Astrocyte of the spinal cord (primary cell): Measurements from ENCODE around the gene PEPD.

Source experiments
- DNase-seq: peaks from one replicate; pipeline ENCODE4 v3.0.0; 2011; ENCODE audit warnings: low read depth, low spot score
- H3K4me3 ChIP-seq: 2 replicates; pipeline ENCODE4 v1.5.1; 2011; ENCODE audit warnings: low read depth, mild to moderate bottlenecking, low read length, moderate library complexity
- CTCF ChIP-seq: IDR thresholded peaks from 2 replicates; pipeline ENCODE4 v1.5.1; 2012; ENCODE audit warnings: low read depth, mild to moderate bottlenecking, low read length, inconsistent platforms
- in situ Hi-C: cut with HindIII; loops from 2 replicates; pipeline ENCODE4 v1.10.0; 2017; ENCODE audit warnings: low sequenced_read_pairs

PEPD gene

GRCh38 chr19:33530842-33531241 is 9.3 kb upstream of the PEPD start:
- no peak for DNase-seq
- no peak for TF ChIP-seq CTCF
- in situ Hi-C loops = no loop called here
- no peak overlapping the region for H3K4me3 ChIP-seq

DNA sequence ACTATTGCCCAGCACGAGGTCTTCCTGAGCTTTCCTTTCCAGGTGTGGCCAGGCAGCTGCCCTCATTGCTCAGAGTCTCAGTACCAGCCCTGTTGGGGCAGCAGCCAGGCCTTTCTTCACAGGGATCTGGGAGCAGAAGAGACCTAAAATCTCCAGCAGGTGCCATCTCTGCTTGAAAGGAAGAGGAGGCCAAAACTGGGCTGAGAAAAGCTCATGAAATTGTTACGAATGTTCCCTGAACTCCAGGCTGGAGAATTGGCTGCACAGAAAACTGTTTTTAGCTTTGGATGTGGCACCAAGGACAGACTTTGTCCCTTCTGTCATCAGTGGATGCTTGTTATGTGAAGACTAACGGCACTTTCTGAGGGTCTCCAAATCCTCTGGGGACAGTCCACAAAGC is 8.7 kb upstream of the PEPD start:
- DNase-seq = no peak
- no peak for TF ChIP-seq CTCF
- in situ Hi-C loops = no loop called here
- no peak overlapping the region for H3K4me3 ChIP-seq

- no peak overlapping the region for H3K4me3 ChIP-seq
- TF ChIP-seq CTCF = no peak
- in situ Hi-C loops = no loop called here
- DNase-seq = no peak
These were observed 7.6 kb upstream of the PEPD start for GRCh38 chr19:33529094-33529676.

GRCh38 chr19:33528404-33528803 is 6.8 kb upstream of the PEPD start:
- DNase-seq = no peak
- in situ Hi-C loops = no loop called here
- H3K4me3 ChIP-seq = no peak overlapping the region
- no peak for TF ChIP-seq CTCF

GRCh38 chr19:33527125-33527524 is 5.5 kb upstream of the PEPD start:
- DNase-seq = no peak
- in situ Hi-C loops = no loop called here
- TF ChIP-seq CTCF = no peak

GRCh38 chr19:33524024-33524664 is 2.6 kb upstream of the PEPD start:
- no peak for DNase-seq
- in situ Hi-C loops = no loop called here
- no peak for TF ChIP-seq CTCF

More at GRCh38 chr19:33527125-33527524, 5.5 kb upstream of the PEPD start:
- H3K4me3 ChIP-seq = no peak overlapping the region

GRCh38 chr19:33523167-33523566 is 1.6 kb upstream of the PEPD start:
- DNase-seq = no peak
- in situ Hi-C loops = no loop called here
- no peak overlapping the region for H3K4me3 ChIP-seq
- TF ChIP-seq CTCF = no peak

More at GRCh38 chr19:33524024-33524664, 2.6 kb upstream of the PEPD start:
- no peak overlapping the region for H3K4me3 ChIP-seq
